ENCODE measurements around the gene NPM1.
"Not testable (repeated sequence)": the region's sequence is repeated elsewhere in the genome, so short reads cannot be mapped to it uniquely, and the experiment has no call there.

The NPM1 gene

DNA sequence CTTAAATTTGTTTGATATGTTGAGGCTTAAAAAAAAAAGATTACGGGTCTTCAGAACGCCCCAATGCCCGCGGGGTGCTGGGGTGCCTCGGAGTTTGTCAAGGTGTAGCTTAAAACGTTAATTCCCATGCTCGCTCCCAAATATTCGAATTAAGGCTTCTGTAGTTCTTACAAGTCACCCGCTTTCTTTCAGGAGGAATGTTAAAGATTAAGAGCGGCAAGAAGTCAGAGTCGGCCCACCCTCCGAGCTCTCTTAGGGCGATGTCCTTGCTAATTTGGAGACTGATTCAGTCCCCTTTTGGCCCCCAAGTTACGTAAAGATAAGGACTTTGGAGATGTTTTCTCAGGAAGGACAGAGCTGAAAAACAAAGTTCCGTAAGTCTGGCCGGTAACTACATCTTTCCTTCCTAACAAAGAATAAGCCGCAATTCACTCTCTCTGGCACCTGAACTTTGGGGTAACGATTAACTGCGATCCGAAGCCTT, 746 bp upstream of the NPM1 start:
- DNase-seq = peak; percentile 50

- peak; percentile 76 for DNase-seq
Observed at GRCh38 chr5:171387970-171388815, 544 bp downstream of the NPM1 start.

- DNase-seq = no peak
Observed at GRCh38 chr5:171388816-171389168, 1.1 kb downstream of the NPM1 start.

DNA sequence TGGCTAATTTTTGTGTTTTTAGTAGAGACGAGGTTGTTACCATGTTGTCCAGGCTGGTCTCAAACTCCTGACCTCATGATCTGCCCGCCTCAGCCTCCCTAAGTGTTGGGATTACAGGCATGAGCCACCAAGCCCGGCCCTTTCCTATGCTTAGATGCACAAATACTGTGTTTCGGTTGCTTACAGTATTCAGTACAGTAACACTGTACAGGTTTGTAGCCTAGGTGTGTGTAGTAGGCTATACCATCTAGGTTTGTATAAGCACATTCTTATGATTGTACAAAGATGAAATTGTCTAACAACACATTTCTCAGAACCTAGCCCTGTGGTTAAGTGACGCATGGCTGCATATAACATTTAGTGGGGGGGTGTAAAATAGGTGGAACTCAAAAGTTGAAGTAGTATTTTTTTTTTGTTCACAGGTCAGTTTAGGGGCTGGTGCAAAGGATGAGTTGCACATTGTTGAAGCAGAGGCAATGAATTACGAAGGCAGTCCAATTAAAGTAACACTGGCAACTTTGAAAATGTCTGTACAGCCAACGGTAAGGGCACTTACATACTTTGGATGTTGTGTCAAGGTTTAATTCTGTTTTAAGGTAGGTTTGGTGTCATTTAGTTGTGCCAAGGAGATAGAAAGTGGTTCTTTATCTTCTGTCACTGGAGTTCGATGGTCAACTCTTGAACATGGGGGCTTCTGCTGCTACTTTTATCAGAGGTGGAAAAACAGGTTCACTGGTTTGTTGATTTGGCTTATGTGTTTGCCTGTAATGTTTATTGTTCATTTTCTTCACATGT, 3.4 kb downstream of the NPM1 start:
- DNase-seq = no peak

DNA sequence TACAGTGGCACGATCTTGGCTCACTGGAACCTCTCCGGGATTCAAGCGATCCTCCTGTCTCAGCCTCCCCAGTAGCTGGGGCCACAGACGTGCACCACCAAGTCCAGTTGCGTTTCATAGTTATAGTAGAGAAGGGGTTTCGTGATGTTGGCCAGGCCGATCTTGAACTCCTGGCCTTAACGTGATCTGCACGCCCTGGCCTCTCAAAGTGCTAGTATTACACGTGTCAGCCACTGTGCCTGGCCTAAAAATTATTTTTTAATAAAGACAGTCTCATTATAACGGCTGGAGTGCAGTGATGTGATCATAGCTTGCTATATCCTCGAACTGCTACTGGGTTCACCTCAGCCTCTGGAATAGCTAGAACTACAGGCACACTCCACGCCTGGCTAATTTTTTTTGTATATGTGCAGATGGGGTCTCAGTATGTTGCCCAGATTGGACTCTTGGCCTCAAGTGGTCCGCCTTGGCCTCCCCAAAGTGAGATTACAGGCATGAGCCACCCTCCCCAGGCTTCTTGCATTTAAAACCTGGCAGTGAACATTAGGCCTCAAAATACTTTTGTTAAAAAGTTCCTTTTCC, 4.4 kb downstream of the NPM1 start:
- DNase-seq = no peak

GRCh38 chr5:171392585-171393159, 5.0 kb downstream of the NPM1 start:
- DNase-seq = no peak

DNA sequence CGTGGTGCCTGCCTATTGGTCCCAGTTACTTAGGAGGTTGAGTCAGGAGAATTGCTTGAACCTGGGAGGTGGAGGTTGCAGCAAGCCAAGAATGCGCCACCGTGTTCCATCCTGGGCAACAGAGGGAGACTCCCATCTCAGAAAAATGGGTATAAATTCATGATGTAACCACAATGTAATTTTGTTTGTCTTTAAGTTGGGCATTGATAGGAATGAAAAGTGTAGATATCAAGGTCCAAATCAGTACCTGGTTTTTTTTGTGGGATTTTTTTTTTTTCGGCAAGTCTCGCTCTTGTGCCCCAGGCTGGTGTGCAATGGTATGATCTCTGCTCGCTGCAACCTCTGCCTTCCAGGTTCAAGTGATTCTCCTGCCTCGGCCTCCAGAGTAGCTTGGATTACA, 7.4 kb downstream of the NPM1 start:
- DNase-seq = no peak

DNA sequence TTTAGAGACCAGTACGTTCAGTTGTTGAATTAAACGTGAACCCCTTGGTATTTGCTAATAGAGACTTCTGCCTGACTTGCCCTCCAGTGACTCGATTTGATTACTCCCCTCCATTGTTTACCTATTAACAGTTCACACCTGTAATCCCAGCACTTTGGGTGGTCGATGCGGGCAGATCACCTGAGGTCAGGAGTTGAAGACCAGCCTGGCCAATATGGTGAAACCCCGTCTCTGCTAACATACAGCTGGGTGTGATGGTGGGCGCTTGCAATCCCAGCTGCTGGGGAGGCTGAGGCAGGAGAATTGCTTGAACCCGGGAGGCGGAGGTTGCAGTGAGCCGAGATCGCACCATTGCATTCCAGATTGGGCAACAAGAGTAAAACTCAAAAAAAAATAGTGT, 8.9 kb downstream of the NPM1 start:
- not testable (repeated sequence) for DNase-seq

- DNase-seq = peak; percentile 21
Observed at GRCh38 chr5:171397190-171397589, 9.5 kb downstream of the NPM1 start.

GRCh38 chr5:171397599-171397998, 9.9 kb downstream of the NPM1 start:
- DNase-seq = no peak

GRCh38 chr5:171398660-171399059, 11.0 kb downstream of the NPM1 start:
- DNase-seq = not testable (repeated sequence)

DNA sequence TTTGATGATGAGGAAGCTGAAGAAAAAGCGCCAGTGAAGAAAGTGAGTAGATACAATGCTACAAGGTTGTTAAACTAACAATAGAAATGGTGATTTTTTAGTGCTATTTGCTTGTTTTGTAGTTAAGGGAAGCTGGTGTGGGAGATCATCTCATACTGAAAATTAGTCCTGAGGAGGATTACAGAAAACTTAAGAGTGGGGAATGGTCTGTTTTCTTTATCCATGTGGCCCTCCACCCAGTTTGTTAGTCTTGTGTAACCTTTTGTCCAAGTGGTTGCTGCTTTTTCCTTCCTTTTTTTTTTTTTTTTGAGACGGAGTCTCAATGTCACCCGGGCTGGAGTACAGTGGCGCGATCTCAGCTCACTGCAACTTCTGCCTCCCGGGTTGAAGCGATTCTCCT, 12.5 kb downstream of the NPM1 start:
- DNase-seq = no peak

GRCh38 chr5:171401167-171401947, 13.7 kb downstream of the NPM1 start:
- no peak for DNase-seq

- not testable (repeated sequence) for DNase-seq
Observed at GRCh38 chr5:171402751-171403150, 15.1 kb downstream of the NPM1 start.

DNA sequence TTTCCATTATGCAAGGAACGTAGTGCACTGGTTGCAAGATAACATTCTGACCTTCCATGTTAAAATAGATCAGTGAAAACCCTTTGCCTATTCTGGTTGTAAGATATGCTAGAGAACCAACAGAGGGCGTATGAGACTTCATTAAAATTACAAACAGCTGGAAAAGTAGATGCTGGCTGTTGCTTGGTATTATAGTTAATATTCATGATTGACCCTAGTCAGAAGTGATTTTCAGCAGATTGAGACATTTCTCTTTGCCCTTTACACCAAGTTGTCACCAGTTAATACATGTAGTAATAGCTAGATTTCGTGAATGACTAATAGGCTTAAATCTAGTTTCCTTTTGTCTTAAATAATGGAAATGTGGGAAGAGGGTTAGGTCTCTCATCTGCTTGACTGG, 18.0 kb downstream of the NPM1 start:
- DNase-seq = peak; percentile 12

- DNase-seq = no peak
Observed at GRCh38 chr5:171407234-171407633, 19.6 kb downstream of the NPM1 start.

DNA sequence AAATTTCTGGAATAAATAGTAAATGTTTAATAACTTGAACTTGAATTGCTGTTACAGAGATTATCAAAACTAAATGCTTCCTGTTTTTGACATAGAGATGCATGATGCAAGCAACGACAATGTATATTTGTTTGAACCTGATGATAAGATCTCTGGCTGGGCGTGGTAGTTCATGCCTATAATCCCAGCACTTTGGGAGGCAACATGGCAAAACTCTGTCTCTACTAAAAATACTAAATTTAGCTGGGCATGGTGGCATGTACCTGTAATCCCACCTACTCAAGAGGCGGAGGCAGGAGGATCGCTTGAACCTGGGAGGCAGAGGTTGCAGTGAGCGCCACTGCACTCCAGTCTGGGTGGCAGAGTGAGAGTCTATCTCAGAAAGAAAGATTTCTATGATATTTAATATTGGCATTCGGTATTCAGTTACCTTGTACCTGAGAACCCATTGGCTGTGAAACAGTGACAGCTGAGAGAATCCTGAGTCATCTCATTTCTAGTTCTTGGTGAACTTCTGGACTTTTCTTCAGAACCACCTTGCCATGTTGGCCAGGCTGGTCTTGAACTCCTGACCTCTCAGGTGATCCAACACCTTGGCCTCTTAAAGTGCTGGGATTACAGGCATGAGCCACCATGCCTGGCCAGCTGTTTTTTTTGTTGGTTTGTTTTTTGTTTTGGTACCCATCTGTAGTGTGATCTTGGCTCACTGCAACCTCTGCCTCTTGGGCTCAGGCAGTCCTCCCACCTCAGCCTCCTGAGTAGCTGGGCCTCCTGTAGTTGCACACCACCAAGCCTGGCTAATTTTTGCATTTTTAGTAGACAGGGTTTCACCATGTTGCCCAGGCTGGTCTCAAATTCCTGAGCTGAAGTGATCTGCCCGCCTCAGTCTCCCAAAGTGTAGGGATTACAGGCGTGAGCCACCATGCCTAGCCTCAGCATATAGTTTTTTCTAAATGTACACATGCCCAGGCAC, 21.8 kb downstream of the NPM1 start:
- DNase-seq = no peak

DNA sequence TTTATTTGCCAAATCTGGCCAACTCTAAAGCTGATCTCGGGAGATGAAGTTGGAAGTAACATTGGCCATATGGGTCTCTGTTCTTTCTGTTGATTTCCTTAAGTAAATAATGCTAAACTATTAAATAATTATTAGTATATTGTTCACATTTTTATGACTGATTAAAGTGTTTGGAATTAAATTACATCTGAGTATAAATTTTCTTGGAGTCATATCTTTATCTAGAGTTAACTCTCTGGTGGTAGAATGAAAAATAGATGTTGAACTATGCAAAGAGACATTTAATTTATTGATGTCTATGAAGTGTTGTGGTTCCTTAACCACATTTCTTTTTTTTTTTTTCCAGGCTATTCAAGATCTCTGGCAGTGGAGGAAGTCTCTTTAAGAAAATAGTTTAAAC, 22.5 kb downstream of the NPM1 start:
- DNase-seq = no peak

DNA sequence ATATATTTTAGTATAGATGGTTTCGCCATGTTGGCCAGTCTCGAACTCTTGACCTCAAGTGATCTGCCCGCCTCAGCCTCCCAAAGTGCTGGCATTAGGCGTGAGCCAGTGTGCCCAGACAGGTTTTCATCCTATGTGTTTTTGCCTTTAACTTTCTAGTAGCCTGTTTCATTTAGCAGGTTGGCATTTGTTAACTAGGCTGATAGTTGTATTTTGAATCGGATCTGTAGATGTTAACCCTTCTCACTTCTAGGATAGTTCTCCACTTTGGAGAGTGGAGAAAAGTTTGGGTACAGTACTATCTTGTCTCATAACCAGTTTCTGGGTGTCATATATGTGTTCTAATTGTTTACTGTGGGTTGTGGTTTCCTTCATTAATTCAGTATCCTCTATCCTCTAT, 24.5 kb downstream of the NPM1 start:
- no peak for DNase-seq

GRCh38 chr5:171413153-171413910, 25.7 kb downstream of the NPM1 start:
- peak; percentile 21 for DNase-seq
